Skeletal muscle tissue (tissue), 4 donors: ENCODE results near the gene LILRA1. TPM values are rescaled to one million over a fixed set of nuclear protein-coding genes. Genes with fewer than 3 reads are reported as not detected.
A peak's percentile ranks its signal among the peaks of the same experiment; 100 is the strongest.
"Not testable (repeated sequence)": the region's sequence is repeated elsewhere in the genome, so short reads cannot be mapped to it uniquely, and the experiment has no call there.

Source experiments
- H3K27ac ChIP-seq: one replicate; pipeline ENCODE4 v1.7.0; 2013; ENCODE audit warnings: mild to moderate bottlenecking, low read depth, low read length, inconsistent platforms
- H3K27me3 ChIP-seq, 3 donors: one replicate each; pipeline ENCODE4 v1.7.0; 2013; ENCODE audit warnings: low read length in 3 of 3; ENCODE audit not compliant: control insufficient read depth in 3 of 3, insufficient read depth in 3 of 3
- H3K36me3 ChIP-seq, 3 donors: one replicate each; pipeline ENCODE4 v1.7.0; 2013; ENCODE audit warnings: low read length in 3 of 3; ENCODE audit not compliant: control insufficient read depth in 3 of 3, insufficient read depth in 3 of 3
- H3K4me1 ChIP-seq, 3 donors: one replicate each; pipeline ENCODE4 v1.7.0; 2013; ENCODE audit warnings: low read length in 3 of 3, mild to moderate bottlenecking in 3 of 3; ENCODE audit not compliant: control insufficient read depth in 3 of 3, insufficient read depth in 3 of 3
- H3K4me3 ChIP-seq, 3 donors: one replicate each; pipeline ENCODE4 v1.7.0; 2013; ENCODE audit warnings: low read length in 3 of 3
- H3K9ac ChIP-seq, 3 donors: one replicate each; pipeline ENCODE4 v1.7.0; 2013; ENCODE audit warnings: low read length in 3 of 3, mild to moderate bottlenecking in 3 of 3, moderate library complexity in 2 of 3, low read depth in 1 of 3
- H3K9me3 ChIP-seq, 3 donors: one replicate each; pipeline ENCODE4 v1.7.0; 2013; ENCODE audit warnings: low read length in 3 of 3; ENCODE audit not compliant: control insufficient read depth in 3 of 3
- total RNA-seq: library from RNA; depleted of rRNA; stranded (reverse); fragments of >200 nt; gene quantifications from one replicate; pipeline ENCODE4 v1.2.3, GENCODE V29; 2014
- donor health status: Osteomylitis.

The LILRA1 gene
- total RNA-seq, 1 donor from 2014 or later = not detected

GRCh38 chr19:54576411-54576976 lies 16.9 kb upstream of the LILRA1 start:
- H3K4me1 ChIP-seq = no peaks in the 10 kb centered on the region
- H3K9ac ChIP-seq = no peak overlapping the region
- no peaks in the 10 kb centered on the region for H3K9me3 ChIP-seq
- H3K36me3 ChIP-seq = no peaks in the 10 kb centered on the region
- no peak overlapping the region for H3K4me3 ChIP-seq
- H3K27ac ChIP-seq = no peak overlapping the region
- peaks cover 0 to 3% (median 0%) of the 10 kb centered on the region in 3 donors for H3K27me3 ChIP-seq

- no peaks in the 10 kb centered on the region for H3K36me3 ChIP-seq
- no peak overlapping the region for H3K27ac ChIP-seq
- no peaks in the 10 kb centered on the region for H3K27me3 ChIP-seq
- H3K9ac ChIP-seq = no peak overlapping the region
- H3K9me3 ChIP-seq = no peaks in the 10 kb centered on the region
- H3K4me3 ChIP-seq = no peak overlapping the region
- no peaks in the 10 kb centered on the region for H3K4me1 ChIP-seq
Observed at GRCh38 chr19:54577334-54577733, 16.1 kb upstream of the LILRA1 start.

- H3K27ac ChIP-seq, H3K4me1 ChIP-seq, H3K9ac ChIP-seq, H3K36me3 ChIP-seq, H3K4me3 ChIP-seq, H3K9me3 ChIP-seq, H3K27me3 ChIP-seq: not testable (repeated sequence)
Observed at GRCh38 chr19:54578268-54578667, 15.2 kb upstream of the LILRA1 start.

- H3K9me3 ChIP-seq = peaks cover 2 to 5% (median 2%) of the 10 kb centered on the region in 3 donors
Observed at GRCh38 chr19:54586397-54586796, 7.0 kb upstream of the LILRA1 start.

GRCh38 chr19:54587026-54587425 lies 6.4 kb upstream of the LILRA1 start:
- Histone ChIP-seq H3K9ac (no peak overlapping the region), H3K4me1 (no peaks in the 10 kb centered on the region), H3K36me3 (no peaks in the 10 kb centered on the region), H3K27ac (no peak overlapping the region), H3K4me3 (no peak overlapping the region), H3K9me3 (peaks cover 2 to 5% (median 4%) of the 10 kb centered on the region in 3 donors), H3K27me3 (no peaks in the 10 kb centered on the region)

More at GRCh38 chr19:54586397-54586796, 7.0 kb upstream of the LILRA1 start:
- H3K27me3 ChIP-seq = no peaks in the 10 kb centered on the region
- no peak overlapping the region for H3K4me3 ChIP-seq
- no peak overlapping the region for H3K9ac ChIP-seq
- no peaks in the 10 kb centered on the region for H3K4me1 ChIP-seq
- H3K36me3 ChIP-seq = no peaks in the 10 kb centered on the region
- no peak overlapping the region for H3K27ac ChIP-seq

GRCh38 chr19:54593931-54594626 lies 647 bp downstream of the LILRA1 start:
- not testable (repeated sequence) for H3K4me1 ChIP-seq, H3K9ac ChIP-seq, H3K36me3 ChIP-seq, H3K9me3 ChIP-seq, H3K27me3 ChIP-seq, H3K27ac ChIP-seq
- H3K4me3 ChIP-seq = peak overlapping the region in 1 of 3 donors; percentile 26

- Histone ChIP-seq H3K9me3 (peaks cover 2 to 7% (median 3%) of the 10 kb centered on the region in 3 donors), H3K4me3 (no peak overlapping the region)
Observed at GRCh38 chr19:54594737-54595136, 1.3 kb downstream of the LILRA1 start.

GRCh38 chr19:54595680-54596436 lies 2.4 kb downstream of the LILRA1 start:
- H3K27me3 ChIP-seq = not testable (repeated sequence)

More at GRCh38 chr19:54594737-54595136, 1.3 kb downstream of the LILRA1 start:
- Histone ChIP-seq H3K36me3 (no peaks in the 10 kb centered on the region), H3K9ac (no peak overlapping the region), H3K4me1 (no peaks in the 10 kb centered on the region), H3K27ac (no peak overlapping the region), H3K27me3 (no peaks in the 10 kb centered on the region)

GRCh38 chr19:54600212-54600611 lies 6.8 kb downstream of the LILRA1 start:
- no peak overlapping the region for H3K4me3 ChIP-seq
- no peak overlapping the region for H3K9ac ChIP-seq
- peaks cover 0 to 2% (median 0%) of the 10 kb centered on the region in 3 donors for H3K9me3 ChIP-seq
- no peak overlapping the region for H3K27ac ChIP-seq
- H3K27me3 ChIP-seq = no peaks in the 10 kb centered on the region
- H3K36me3 ChIP-seq = no peaks in the 10 kb centered on the region
- no peaks in the 10 kb centered on the region for H3K4me1 ChIP-seq

More at GRCh38 chr19:54595680-54596436, 2.4 kb downstream of the LILRA1 start:
- not testable (repeated sequence) for H3K9ac ChIP-seq, H3K4me1 ChIP-seq, H3K4me3 ChIP-seq, H3K9me3 ChIP-seq, H3K36me3 ChIP-seq, H3K27ac ChIP-seq

GRCh38 chr19:54606230-54606629 lies 12.8 kb downstream of the LILRA1 start:
- Histone ChIP-seq H3K9me3 (peaks cover 4 to 7% (median 5%) of the 10 kb centered on the region in 3 donors), H3K36me3 (no peaks in the 10 kb centered on the region), H3K4me3 (no peak overlapping the region), H3K27ac (no peak overlapping the region), H3K4me1 (no peaks in the 10 kb centered on the region), H3K27me3 (no peaks in the 10 kb centered on the region), H3K9ac (no peak overlapping the region)
